ENCODE data around the gene FHAD1. TPM values are rescaled to one million over a fixed set of nuclear protein-coding genes. Genes with fewer than 3 reads are reported as not detected.
A peak's percentile ranks its signal among the peaks of the same experiment; 100 is the strongest.

Gene FHAD1
- total RNA-seq, 3 donors from 2014 or later (not counting 1 experiment from before 2014, with no cell fraction given): 0.72 to 1.9 (median 1.7) TPM

DNA sequence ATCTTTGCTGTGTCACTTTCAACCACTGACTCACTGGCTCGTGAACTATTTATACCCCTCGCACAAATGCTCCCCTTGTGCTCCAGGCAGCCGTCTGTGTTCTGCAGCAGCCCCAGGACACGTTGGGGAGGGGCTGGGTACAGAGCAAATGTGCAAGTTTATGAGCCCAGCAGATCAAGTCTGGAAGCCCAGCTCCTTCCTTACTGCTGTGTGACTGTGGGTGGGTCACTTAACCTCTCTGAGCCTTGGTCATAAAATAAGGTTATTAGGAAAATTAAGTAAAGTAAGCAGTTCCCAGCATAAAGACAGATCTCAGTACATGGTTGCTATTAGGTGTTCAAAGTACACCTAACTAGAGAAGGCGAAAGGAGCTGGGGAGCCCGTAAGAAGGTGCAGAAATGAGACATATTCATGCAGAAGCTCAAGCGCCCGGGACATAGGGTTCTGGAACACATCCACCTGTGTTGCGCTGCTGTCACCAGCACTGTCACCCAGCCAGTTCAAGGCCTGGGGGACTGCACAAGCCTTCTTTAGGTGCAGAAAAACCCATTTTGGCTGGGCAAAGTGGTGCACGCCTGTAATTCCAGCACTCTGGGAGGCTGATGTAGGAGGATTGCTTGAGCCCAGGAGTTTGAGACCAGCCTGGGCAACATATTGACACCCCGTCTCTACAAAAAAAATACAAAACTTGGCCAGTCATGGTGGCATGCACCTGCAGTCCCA, 176.5 kb downstream of the FHAD1 start:
- Mint-ChIP-seq H3K4me1 (peaks cover 69 to 91% of the 10 kb centered on the region in 2 donors), H3K36me3 (no peaks in the 10 kb centered on the region), H3K27ac (peak overlapping the region; percentile 93 to 100), H3K4me3 (peak overlapping the region; percentile 83), H3K27me3 (ENCODE audit: low read depth in 2 of 2) (no peaks in the 10 kb centered on the region), H3K9me3 (no peaks in the 10 kb centered on the region)
- intact Hi-C loops (cut with micrococcal nuclease): loop anchor here (2.0 kb wide), 1 partner anchor 101 kb away; no protein-coding TSS in a partner anchor
- TF ChIP-seq, protein P1, sequence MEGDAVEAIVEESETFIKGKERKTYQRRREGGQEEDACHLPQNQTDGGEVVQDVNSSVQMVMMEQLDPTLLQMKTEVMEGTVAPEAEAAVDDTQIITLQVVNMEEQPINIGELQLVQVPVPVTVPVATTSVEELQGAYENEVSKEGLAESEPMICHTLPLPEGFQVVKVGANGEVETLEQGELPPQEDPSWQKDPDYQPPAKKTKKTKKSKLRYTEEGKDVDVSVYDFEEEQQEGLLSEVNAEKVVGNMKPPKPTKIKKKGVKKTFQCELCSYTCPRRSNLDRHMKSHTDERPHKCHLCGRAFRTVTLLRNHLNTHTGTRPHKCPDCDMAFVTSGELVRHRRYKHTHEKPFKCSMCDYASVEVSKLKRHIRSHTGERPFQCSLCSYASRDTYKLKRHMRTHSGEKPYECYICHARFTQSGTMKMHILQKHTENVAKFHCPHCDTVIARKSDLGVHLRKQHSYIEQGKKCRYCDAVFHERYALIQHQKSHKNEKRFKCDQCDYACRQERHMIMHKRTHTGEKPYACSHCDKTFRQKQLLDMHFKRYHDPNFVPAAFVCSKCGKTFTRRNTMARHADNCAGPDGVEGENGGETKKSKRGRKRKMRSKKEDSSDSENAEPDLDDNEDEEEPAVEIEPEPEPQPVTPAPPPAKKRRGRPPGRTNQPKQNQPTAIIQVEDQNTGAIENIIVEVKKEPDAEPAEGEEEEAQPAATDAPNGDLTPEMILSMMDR (IDR thresholded peaks at IDR 0.05): no peak
- Histone ChIP-seq H3K36me3 (ENCODE audit: control insufficient read depth, insufficient read depth, low read length) (peaks cover 69% of the 10 kb centered on the region), H3K4me3 (ENCODE audit: low read length) (no peak overlapping the region), H3K9me3 (ENCODE audit: control insufficient read depth, insufficient read depth, low read length) (no peaks in the 10 kb centered on the region), H3K4me1 (ENCODE audit: control insufficient read depth, insufficient read depth, low read length) (peaks cover 90% of the 10 kb centered on the region), H3K27ac (ENCODE audit: low read length) (peak overlapping the region; percentile 38), H3K27me3 (ENCODE audit: control insufficient read depth, insufficient read depth, low read length) (no peaks in the 10 kb centered on the region)
- WGBS (ENCODE audit: insufficient coverage): 90% methylated on average over 11 of the region's 11 CpGs
- no peak for DNase-seq
- ATAC-seq: peak in 1 of 3 donors; percentile 7

DNA sequence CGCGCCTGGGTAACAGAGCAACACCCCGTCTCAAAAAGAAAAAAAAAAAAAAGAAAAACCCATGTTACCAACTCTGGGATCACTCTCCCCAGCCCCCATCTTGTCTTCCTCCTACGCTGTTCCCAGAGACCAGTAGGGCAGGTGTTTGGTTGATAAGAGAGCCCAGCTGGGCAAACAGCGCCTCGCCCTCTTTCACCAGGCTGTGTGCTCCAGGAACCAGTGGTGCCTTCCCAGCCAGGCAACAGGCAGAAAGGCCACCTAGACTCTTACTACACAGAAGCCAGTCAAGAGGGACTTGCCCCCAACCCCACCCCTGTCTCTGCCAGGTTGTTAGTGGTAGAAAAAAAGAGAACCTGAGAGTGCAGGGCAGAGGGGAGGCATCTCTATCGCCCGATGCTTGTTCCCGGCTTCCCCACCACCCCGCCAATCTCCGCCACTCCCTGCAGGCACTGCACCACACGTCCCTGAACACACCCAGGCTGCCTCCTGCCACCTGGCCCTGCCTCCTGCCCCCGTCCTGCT, 177.2 kb downstream of the FHAD1 start:
- TF ChIP-seq, protein P1 (IDR thresholded peaks at IDR 0.05): no peak
- H3K27ac Mint-ChIP-seq: peak overlapping the region; percentile 93 to 100
- H3K4me1 ChIP-seq (ENCODE audit: control insufficient read depth, insufficient read depth, low read length): peaks cover 86% of the 10 kb centered on the region
- no peaks in the 10 kb centered on the region for H3K36me3 Mint-ChIP-seq
- peaks cover 63 to 90% of the 10 kb centered on the region in 2 donors for H3K4me1 Mint-ChIP-seq
- no peak for DNase-seq
- intact Hi-C loops (cut with micrococcal nuclease): no loop called here
- H3K27ac ChIP-seq (ENCODE audit: low read length): peak overlapping the region; percentile 19
- WGBS (ENCODE audit: insufficient coverage): 73% methylated on average over 11 of the region's 13 CpGs
- H3K27me3 Mint-ChIP-seq (ENCODE audit: low read depth in 2 of 2): no peaks in the 10 kb centered on the region
- peak in 1 of 3 donors; percentile 1 for ATAC-seq
- H3K4me3 ChIP-seq (ENCODE audit: low read length): no peak overlapping the region
- H3K9me3 Mint-ChIP-seq: no peaks in the 10 kb centered on the region
- H3K4me3 Mint-ChIP-seq: peak overlapping the region; percentile 83
- H3K27me3 ChIP-seq (ENCODE audit: control insufficient read depth, insufficient read depth, low read length): no peaks in the 10 kb centered on the region
- H3K9me3 ChIP-seq (ENCODE audit: control insufficient read depth, insufficient read depth, low read length): no peaks in the 10 kb centered on the region
- peaks cover 70% of the 10 kb centered on the region for H3K36me3 ChIP-seq (ENCODE audit: control insufficient read depth, insufficient read depth, low read length)

DNA sequence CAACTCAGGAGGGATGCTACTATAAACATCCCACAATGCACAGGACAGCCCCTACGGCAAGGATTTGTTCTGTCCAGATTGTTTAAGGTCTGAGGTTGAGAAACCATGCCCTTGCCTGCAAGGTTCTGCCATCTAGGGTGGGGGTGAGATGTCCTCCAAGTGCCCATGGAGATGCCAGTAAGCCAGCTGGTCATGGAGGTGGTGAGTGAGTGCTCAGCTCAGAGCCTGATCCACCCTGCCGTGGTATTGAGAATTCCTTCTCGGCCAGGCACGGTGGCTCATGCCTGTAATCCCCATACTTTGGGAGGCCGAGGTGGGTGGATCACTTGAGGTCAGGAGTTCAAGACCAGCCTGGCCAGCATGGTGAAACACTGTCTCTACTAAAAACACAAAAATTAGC, 178.0 kb downstream of the FHAD1 start:
- Mint-ChIP-seq H3K4me3 (peak overlapping the region; percentile 83), H3K27me3 (ENCODE audit: low read depth in 2 of 2) (no peaks in the 10 kb centered on the region), H3K9me3 (no peaks in the 10 kb centered on the region), H3K27ac (peak overlapping the region; percentile 93 to 100), H3K36me3 (peaks cover 4% of the 10 kb centered on the region), H3K4me1 (peaks cover 63 to 91% of the 10 kb centered on the region in 2 donors)
- H3K27ac ChIP-seq (ENCODE audit: low read length): peak overlapping the region; percentile 19
- H3K4me3 ChIP-seq (ENCODE audit: low read length): no peak overlapping the region
- intact Hi-C loops (cut with micrococcal nuclease): no loop called here
- no peak for ATAC-seq
- peaks cover 86% of the 10 kb centered on the region for H3K4me1 ChIP-seq (ENCODE audit: control insufficient read depth, insufficient read depth, low read length)
- DNase-seq: no peak
- H3K27me3 ChIP-seq (ENCODE audit: control insufficient read depth, insufficient read depth, low read length): no peaks in the 10 kb centered on the region
- no peaks in the 10 kb centered on the region for H3K9me3 ChIP-seq (ENCODE audit: control insufficient read depth, insufficient read depth, low read length)
- TF ChIP-seq, protein P1 (IDR thresholded peaks at IDR 0.05): no peak
- peaks cover 71% of the 10 kb centered on the region for H3K36me3 ChIP-seq (ENCODE audit: control insufficient read depth, insufficient read depth, low read length)
- 85% methylated on average over 5 of the region's 5 CpGs for WGBS (ENCODE audit: insufficient coverage)
